Neural cell (in vitro differentiated cells): ENCODE data around the gene SYNGR1.

Source experiments
- EP300 ChIP-seq: fragments of 450-650 bp; conservative IDR thresholded peaks from 2 replicates; pipeline ENCODE4 v1.6.1; 2014; ENCODE audit warnings: antibody characterized with exemption, mild to moderate bottlenecking, moderate library complexity; ENCODE audit not compliant: poor library complexity, severe bottlenecking
- EZH2 ChIP-seq: fragments of 200-600, 300-800 bp; shearing (Covaris generic), sonication (generic); IDR thresholded peaks from 2 replicates; pipeline ENCODE4 v1.6.1; 2014; ENCODE audit warnings: antibody characterized with exemption, low read length, borderline replicate concordance, mild to moderate bottlenecking; ENCODE audit not compliant: insufficient read depth, poor library complexity, severe bottlenecking
- MXI1 ChIP-seq: fragments of 450-650 bp; conservative IDR thresholded peaks from 2 replicates; pipeline ENCODE4 v1.6.1; 2014; ENCODE audit warnings: antibody characterized with exemption, mild to moderate bottlenecking; ENCODE audit not compliant: poor library complexity, severe bottlenecking
- POLR2AphosphoS5 ChIP-seq: IDR thresholded peaks from 2 replicates; pipeline ENCODE4 v1.6.1; 2012
- TAF1 ChIP-seq: IDR thresholded peaks from 2 replicates; pipeline ENCODE4 v1.6.1; 2012; ENCODE audit warnings: low read depth
- TF ChIP-seq, protein P1 (sequence below): fragments of 450-650 bp; IDR thresholded peaks from 2 replicates; pipeline ENCODE4 v1.5.1; 2014; ENCODE audit warnings: antibody characterized with exemption, mild to moderate bottlenecking, moderate library complexity; ENCODE audit not compliant: poor library complexity, severe bottlenecking
- TF ChIP-seq, protein P2 (sequence below): IDR thresholded peaks from 2 replicates; pipeline ENCODE4 v1.6.1; 2012; ENCODE audit warnings: borderline replicate concordance

DNA sequence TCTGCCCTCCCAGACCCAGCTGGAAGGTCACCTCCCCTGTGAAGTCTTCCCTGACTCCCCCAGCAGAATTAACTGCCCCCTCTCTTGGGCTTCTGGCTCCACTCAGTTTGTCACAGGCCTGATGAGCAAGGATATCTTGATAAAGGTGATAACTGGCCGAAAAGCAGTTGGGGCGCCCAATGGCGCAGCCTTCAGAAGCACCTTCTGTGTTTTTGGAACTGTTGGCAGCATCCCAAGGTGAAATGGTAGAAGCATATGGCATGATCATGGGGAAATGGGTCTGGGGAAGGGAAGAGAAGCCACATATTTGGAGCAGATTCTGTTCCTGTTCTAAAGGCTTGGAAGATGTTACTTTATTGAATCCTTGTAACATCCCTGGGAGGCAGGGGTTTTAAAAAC lies 47.0 kb downstream of the SYNGR1 start:
- TF ChIP-seq, protein P1, sequence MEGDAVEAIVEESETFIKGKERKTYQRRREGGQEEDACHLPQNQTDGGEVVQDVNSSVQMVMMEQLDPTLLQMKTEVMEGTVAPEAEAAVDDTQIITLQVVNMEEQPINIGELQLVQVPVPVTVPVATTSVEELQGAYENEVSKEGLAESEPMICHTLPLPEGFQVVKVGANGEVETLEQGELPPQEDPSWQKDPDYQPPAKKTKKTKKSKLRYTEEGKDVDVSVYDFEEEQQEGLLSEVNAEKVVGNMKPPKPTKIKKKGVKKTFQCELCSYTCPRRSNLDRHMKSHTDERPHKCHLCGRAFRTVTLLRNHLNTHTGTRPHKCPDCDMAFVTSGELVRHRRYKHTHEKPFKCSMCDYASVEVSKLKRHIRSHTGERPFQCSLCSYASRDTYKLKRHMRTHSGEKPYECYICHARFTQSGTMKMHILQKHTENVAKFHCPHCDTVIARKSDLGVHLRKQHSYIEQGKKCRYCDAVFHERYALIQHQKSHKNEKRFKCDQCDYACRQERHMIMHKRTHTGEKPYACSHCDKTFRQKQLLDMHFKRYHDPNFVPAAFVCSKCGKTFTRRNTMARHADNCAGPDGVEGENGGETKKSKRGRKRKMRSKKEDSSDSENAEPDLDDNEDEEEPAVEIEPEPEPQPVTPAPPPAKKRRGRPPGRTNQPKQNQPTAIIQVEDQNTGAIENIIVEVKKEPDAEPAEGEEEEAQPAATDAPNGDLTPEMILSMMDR, result no peak
- TF ChIP-seq MXI1, result no peak
- no peak for TF ChIP-seq TAF1
- no peak for TF ChIP-seq EZH2
- TF ChIP-seq EP300, result no peak
- TF ChIP-seq, protein P2, sequence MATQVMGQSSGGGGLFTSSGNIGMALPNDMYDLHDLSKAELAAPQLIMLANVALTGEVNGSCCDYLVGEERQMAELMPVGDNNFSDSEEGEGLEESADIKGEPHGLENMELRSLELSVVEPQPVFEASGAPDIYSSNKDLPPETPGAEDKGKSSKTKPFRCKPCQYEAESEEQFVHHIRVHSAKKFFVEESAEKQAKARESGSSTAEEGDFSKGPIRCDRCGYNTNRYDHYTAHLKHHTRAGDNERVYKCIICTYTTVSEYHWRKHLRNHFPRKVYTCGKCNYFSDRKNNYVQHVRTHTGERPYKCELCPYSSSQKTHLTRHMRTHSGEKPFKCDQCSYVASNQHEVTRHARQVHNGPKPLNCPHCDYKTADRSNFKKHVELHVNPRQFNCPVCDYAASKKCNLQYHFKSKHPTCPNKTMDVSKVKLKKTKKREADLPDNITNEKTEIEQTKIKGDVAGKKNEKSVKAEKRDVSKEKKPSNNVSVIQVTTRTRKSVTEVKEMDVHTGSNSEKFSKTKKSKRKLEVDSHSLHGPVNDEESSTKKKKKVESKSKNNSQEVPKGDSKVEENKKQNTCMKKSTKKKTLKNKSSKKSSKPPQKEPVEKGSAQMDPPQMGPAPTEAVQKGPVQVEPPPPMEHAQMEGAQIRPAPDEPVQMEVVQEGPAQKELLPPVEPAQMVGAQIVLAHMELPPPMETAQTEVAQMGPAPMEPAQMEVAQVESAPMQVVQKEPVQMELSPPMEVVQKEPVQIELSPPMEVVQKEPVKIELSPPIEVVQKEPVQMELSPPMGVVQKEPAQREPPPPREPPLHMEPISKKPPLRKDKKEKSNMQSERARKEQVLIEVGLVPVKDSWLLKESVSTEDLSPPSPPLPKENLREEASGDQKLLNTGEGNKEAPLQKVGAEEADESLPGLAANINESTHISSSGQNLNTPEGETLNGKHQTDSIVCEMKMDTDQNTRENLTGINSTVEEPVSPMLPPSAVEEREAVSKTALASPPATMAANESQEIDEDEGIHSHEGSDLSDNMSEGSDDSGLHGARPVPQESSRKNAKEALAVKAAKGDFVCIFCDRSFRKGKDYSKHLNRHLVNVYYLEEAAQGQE, result no peak
- TF ChIP-seq POLR2AphosphoS5, result no peak
